H1 (cell line): ENCODE results near the gene STXBP4. TPM values are rescaled to one million over a fixed set of nuclear protein-coding genes. Genes with fewer than 3 reads are reported as not detected.

Experiments used
- CTCF ChIA-PET: fragments of 300-600 bp; sonication (Branson Sonifier 250); formaldehyde crosslinking; loops from one replicate; lab custom pipeline; 2021; ENCODE audit not compliant: partially characterized antibody; lab: Charles Lee
- POLR2A ChIA-PET: fragments of 300-600 bp; sonication (Branson Sonifier 250); formaldehyde crosslinking; loops from one replicate; lab custom pipeline; 2021; ENCODE audit warnings: inconsistent platforms; ENCODE audit not compliant: partially characterized antibody; lab: Charles Lee
- DNase-seq, 2 experiments: peaks; one replicate each; pipeline versions ENCODE4 v3.0.0 to v3.0.0-alpha.2; 2010 to 2022; ENCODE audit warnings: low spot score in 2 of 2, low read depth in 1 of 2, mixed read lengths in 1 of 2
- FAIRE-seq: peaks from 2 replicates; lab custom pipeline; 2011; peaks lifted over from hg19 to GRCh38; lab: Jason Lieb, UNC
- H2AFZ ChIP-seq: 2 replicates; pipeline ENCODE4 v1.8.1; 2012; ENCODE audit warnings: low read length, inconsistent platforms
- H2AK5ac ChIP-seq: 2 replicates; pipeline ENCODE4 v1.6.1; 2013; ENCODE audit warnings: low read depth, low read length
- H2BK120ac ChIP-seq: replicated peaks from 2 replicates; pipeline ENCODE3; 2013; ENCODE audit warnings: low read depth, low read length, inconsistent platforms
- H2BK12ac ChIP-seq: 2 replicates; pipeline ENCODE4 v1.6.1; 2013; ENCODE audit warnings: low read depth, low read length
- H2BK15ac ChIP-seq: 2 replicates; pipeline ENCODE4 v1.6.1; 2013; ENCODE audit warnings: low read length
- H2BK20ac ChIP-seq: 2 replicates; pipeline ENCODE4 v1.6.1; 2013; ENCODE audit warnings: low read length
- H2BK5ac ChIP-seq: 2 replicates; pipeline ENCODE4 v1.6.1; 2013; ENCODE audit warnings: low read depth, low read length
- H3K14ac ChIP-seq: 2 replicates; pipeline ENCODE4 v1.6.1; 2013; ENCODE audit warnings: inconsistent platforms; ENCODE audit not compliant: insufficient read length
- H3K18ac ChIP-seq: 2 replicates; pipeline ENCODE4 v1.6.1; 2013; ENCODE audit warnings: low read length; ENCODE audit errors: extremely low read depth
- H3K23ac ChIP-seq: 2 replicates; pipeline ENCODE4 v1.6.1; 2013; ENCODE audit warnings: inconsistent platforms; ENCODE audit not compliant: insufficient read length
- H3K23me2 ChIP-seq: 2 replicates; pipeline ENCODE4 v1.6.1; 2013; ENCODE audit warnings: low read depth, low read length
- H3K27ac ChIP-seq: 2 replicates; pipeline ENCODE4 v1.6.1; 2011; ENCODE audit warnings: low read depth, low read length, inconsistent platforms
- H3K27me3 ChIP-seq, 4 experiments: replicated peaks in 1 of 4; 1 replicate in 1 of 4; 2 replicates in 3 of 4; pipeline versions ENCODE4 v1.6.1 to v1.8.1; 2011 to 2013; ENCODE audit warnings: low read length in 3 of 4, mild to moderate bottlenecking in 3 of 4, inconsistent platforms in 2 of 4, mixed read lengths in 2 of 4, moderate library complexity in 1 of 4; ENCODE audit not compliant: control insufficient read depth in 3 of 4, insufficient read depth in 3 of 4; ENCODE audit errors: extremely low read depth in 1 of 4
- H3K36me3 ChIP-seq, 4 experiments: 2 replicates each; pipeline versions ENCODE4 v1.6.1 to v1.8.1; 2011 to 2013; ENCODE audit warnings: mild to moderate bottlenecking in 4 of 4, low read length in 3 of 4, moderate library complexity in 2 of 4, control low read depth in 1 of 4, inconsistent platforms in 1 of 4; ENCODE audit not compliant: insufficient read depth in 4 of 4, control insufficient read depth in 2 of 4
- H3K4ac ChIP-seq: replicated peaks from 2 replicates; pipeline ENCODE3; 2013; ENCODE audit warnings: low read length, low read depth, mixed read lengths, inconsistent platforms; ENCODE audit not compliant: insufficient read length
- H3K4me1 ChIP-seq, 4 experiments: replicated peaks in 1 of 4; 1 replicate in 1 of 4; 2 replicates in 3 of 4; pipeline versions ENCODE4 v1.6.1 to v1.8.1; 2011 to 2013; ENCODE audit warnings: low read length in 3 of 4, inconsistent platforms in 2 of 4, mixed read lengths in 1 of 4; ENCODE audit not compliant: insufficient read depth in 4 of 4, control insufficient read depth in 3 of 4
- H3K4me2 ChIP-seq, 2 experiments: 2 replicates each; pipeline versions ENCODE4 v1.6.1 to v1.8.1; 2011 to 2013; ENCODE audit warnings: low read depth in 2 of 2, low read length in 2 of 2, control low read depth in 1 of 2, inconsistent platforms in 1 of 2, mild to moderate bottlenecking in 1 of 2; ENCODE audit not compliant: insufficient read depth in 1 of 2
- H3K4me3 ChIP-seq, 4 experiments: fragments of 200-600, 300-600 bp in 1 of 4; sonication (generic), shearing (Covaris generic), sonication (Bioruptor Twin) in 1 of 4; 2 replicates each; pipeline versions ENCODE4 v1.5.1 to v1.8.1; 2011 to 2016; ENCODE audit warnings: low read length in 4 of 4, low read depth in 3 of 4, control low read depth in 2 of 4, inconsistent platforms in 2 of 4, mild to moderate bottlenecking in 2 of 4, mixed read lengths in 1 of 4, moderate library complexity in 1 of 4; ENCODE audit not compliant: insufficient read depth in 2 of 4; ENCODE audit errors: extremely low read depth in 1 of 4
- H3K56ac ChIP-seq: replicated peaks from 2 replicates; pipeline ENCODE3; 2013; ENCODE audit warnings: low read depth, mild to moderate bottlenecking, mixed read lengths, low read length, inconsistent platforms; ENCODE audit not compliant: insufficient read length
- H3K79me1 ChIP-seq: 2 replicates; pipeline ENCODE4 v1.6.1; 2013; ENCODE audit warnings: low read depth, low read length, control low read depth
- H3K79me2 ChIP-seq, 2 experiments: 2 replicates each; pipeline versions ENCODE4 v1.6.1 to v1.8.1; 2012 to 2013; ENCODE audit warnings: low read length in 2 of 2, mild to moderate bottlenecking in 2 of 2, inconsistent platforms in 1 of 2; ENCODE audit not compliant: insufficient read depth in 2 of 2, control insufficient read depth in 1 of 2
- H3K9ac ChIP-seq, 4 experiments: replicated peaks in 1 of 4; 1 replicate in 1 of 4; 2 replicates in 3 of 4; pipeline versions ENCODE4 v1.6.1 to v1.8.1; 2011 to 2013; ENCODE audit warnings: low read depth in 3 of 4, low read length in 3 of 4, control low read depth in 2 of 4, mild to moderate bottlenecking in 2 of 4, moderate library complexity in 2 of 4, inconsistent platforms in 1 of 4; ENCODE audit errors: extremely low read depth in 1 of 4
- H3K9me3 ChIP-seq, 2 experiments: 2 replicates each; pipeline versions ENCODE4 v1.6.1 to v1.8.1; 2012 to 2013; ENCODE audit warnings: mild to moderate bottlenecking in 2 of 2, moderate library complexity in 2 of 2, control low read depth in 1 of 2, inconsistent platforms in 1 of 2, low read depth in 1 of 2, low read length in 1 of 2, mixed read lengths in 1 of 2; ENCODE audit not compliant: insufficient read depth in 2 of 2
- H4K20me1 ChIP-seq, 2 experiments: replicated peaks in 1 of 2; 2 replicates each; pipeline versions ENCODE3 to v1.8.1; 2011 to 2013; ENCODE audit warnings: inconsistent platforms in 2 of 2, low read length in 2 of 2, mild to moderate bottlenecking in 1 of 2; ENCODE audit not compliant: insufficient read depth in 2 of 2, control insufficient read depth in 1 of 2
- H4K5ac ChIP-seq: 2 replicates; pipeline ENCODE4 v1.6.1; 2013; ENCODE audit warnings: low read length, low read depth, mixed read lengths, inconsistent platforms; ENCODE audit not compliant: insufficient read length
- H4K8ac ChIP-seq: 2 replicates; pipeline ENCODE4 v1.8.0; 2013; ENCODE audit warnings: mild to moderate bottlenecking, moderate library complexity, low read length, inconsistent platforms; ENCODE audit not compliant: insufficient read depth; ENCODE audit errors: extremely low read depth
- H4K91ac ChIP-seq: replicated peaks from 2 replicates; pipeline ENCODE3; 2013; ENCODE audit warnings: low read length, mixed read lengths, inconsistent platforms; ENCODE audit not compliant: insufficient read length
- CEBPB ChIP-seq: IDR thresholded peaks from 2 replicates; pipeline ENCODE4 v1.6.1; 2012; ENCODE audit warnings: low read depth, low read length
- EZH2 ChIP-seq: fragments of 200-600 bp; sonication (generic); IDR thresholded peaks from 2 replicates; pipeline ENCODE4 v1.7.1; 2012; ENCODE audit warnings: low read depth, mild to moderate bottlenecking, moderate library complexity, low read length, inconsistent platforms; ENCODE audit not compliant: severe bottlenecking
- HDAC2 ChIP-seq, 2 experiments: fragments of 300-600 bp in 1 of 2; sonication (generic) in 1 of 2; IDR thresholded peaks; 2 replicates each; pipeline ENCODE4 v1.6.1; 2011 to 2012; ENCODE audit warnings: low read depth in 2 of 2, low read length in 2 of 2, mild to moderate bottlenecking in 2 of 2, moderate library complexity in 2 of 2, borderline replicate concordance in 1 of 2, inconsistent platforms in 1 of 2
- SUZ12 ChIP-seq: fragments of 200-600 bp; sonication (generic); IDR thresholded peaks from 2 replicates; pipeline ENCODE4 v1.6.1; 2012; ENCODE audit warnings: mild to moderate bottlenecking, inconsistent platforms, low read length, moderate library complexity, mixed read lengths
- polyA plus RNA-seq, 7 experiments: library from polyadenylated mRNA; depleted of rRNA in 3 of 7; stranded (reverse) in 5 of 7; unstranded in 2 of 7; fragments of >200 nt in 5 of 7; fragments of 200-250 nt in 2 of 7; gene quantifications; 1 replicate in 5 of 7; 2 replicates in 1 of 7; 4 replicates in 1 of 7; pipeline versions ENCODE4 v1.2.1 to v1.2.3, GENCODE V29; 2011 to 2013; ENCODE audit warnings: missing spikeins in 2 of 7, mixed read lengths in 2 of 7
- total RNA-seq: library from RNA; stranded (reverse); fragmentation: NEBNext Ultra II Directional; extraction: Animal tissue kit (Norgen Biotek cat#: 25700); gene quantifications from 2 replicates; pipeline ENCODE4 v1.2.1, GENCODE V29; 2021

STXBP4 gene
- total and polyA plus RNA-seq, 2 of the 8 experiments (the other 6 are each of a cell fraction or from before 2014, with no cell fraction given): 3.2 to 18.5 TPM

DNA sequence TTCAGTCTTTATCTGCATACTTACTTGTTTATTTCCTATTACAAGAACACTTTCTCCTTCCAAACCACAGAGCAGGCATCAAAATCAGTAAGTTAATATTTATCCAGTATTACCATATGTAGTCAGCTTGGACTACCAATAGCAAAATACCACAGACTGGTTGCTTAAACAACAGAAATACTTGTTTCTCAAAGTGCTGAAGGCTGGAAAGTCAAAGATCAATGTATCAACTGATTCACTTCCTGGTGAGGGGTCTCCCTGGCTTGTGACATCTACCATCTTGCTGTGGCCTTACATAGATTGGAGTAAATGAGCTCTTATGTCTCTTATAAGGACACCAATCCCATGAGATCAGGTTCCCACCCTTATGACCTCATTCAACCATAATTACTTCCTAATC, 2.6 kb downstream of the STXBP4 start:
- no peak overlapping the region for H3K18ac ChIP-seq
- peaks cover 2 to 84% of the 10 kb centered on the region in 2 experiments; a peak in 3 of 4 replicates for H3K79me2 ChIP-seq
- no peak overlapping the region for H2BK15ac ChIP-seq
- H2BK20ac ChIP-seq: no peak overlapping the region
- no peaks in the 10 kb centered on the region for H3K27me3 ChIP-seq
- no peak overlapping the region for H3K4ac ChIP-seq
- peaks cover 5% of the 10 kb centered on the region; the same call in 1 of the 2 replicates for H3K79me1 ChIP-seq
- H4K5ac ChIP-seq: no peak overlapping the region
- no peak overlapping the region for H2BK120ac ChIP-seq
- no peak overlapping the region for H2BK12ac ChIP-seq
- ChIA-PET CTCF (interaction anchor here (0.9 kb wide), 1 partner anchor 56 kb away, joined by 4 read pairs; no protein-coding TSS in a partner anchor), POLR2A (no interaction called here)
- no peak overlapping the region for H3K4me3 ChIP-seq
- no peak overlapping the region for H3K56ac ChIP-seq
- TF ChIP-seq EZH2 (no peak), SUZ12 (no peak), CEBPB (no peak), HDAC2 (IDR thresholded peaks at IDR 0.05; ENCODE audit: borderline replicate concordance in 1 of 2, low read depth in 2 of 2, low read length in 2 of 2) (no peak)
- peaks cover 0 to 2% of the 10 kb centered on the region in 2 experiments for H4K20me1 ChIP-seq
- no peak overlapping the region for H3K14ac ChIP-seq
- DNase-seq (no peak), FAIRE-seq (no peak)
- H3K23me2 ChIP-seq: peaks cover 7% of the 10 kb centered on the region; the same call in 1 of the 2 replicates
- no peak overlapping the region for H2AFZ ChIP-seq
- no peak overlapping the region for H3K4me2 ChIP-seq
- H3K23ac ChIP-seq: no peak overlapping the region
- H4K91ac ChIP-seq: no peak overlapping the region
- H3K9ac ChIP-seq: no peak overlapping the region
- H4K8ac ChIP-seq: no peak overlapping the region
- H3K27ac ChIP-seq: no peak overlapping the region
- H3K9me3 ChIP-seq: no peaks in the 10 kb centered on the region
- peaks cover 0 to 8% (median 0%) of the 10 kb centered on the region in 4 experiments; a peak in 2 of 7 replicates for H3K4me1 ChIP-seq
- H3K36me3 ChIP-seq: no peaks in the 10 kb centered on the region; a peak in 1 of 8 replicates
- no peak overlapping the region for H2AK5ac ChIP-seq
- H2BK5ac ChIP-seq: no peak overlapping the region
